22Rv1 (cell line): Measurements from ENCODE around the gene VWA8.

ENCODE experiments used
- CTCF ChIP-seq: fragments of 450-650 bp; IDR thresholded peaks from 2 replicates; pipeline ENCODE4 v1.5.1; 2017; ENCODE audit warnings: mild to moderate bottlenecking
- ZFX ChIP-seq: fragments of 450-650 bp; IDR thresholded peaks from 2 replicates; pipeline ENCODE4 v1.6.1; 2017; ENCODE audit warnings: antibody characterized with exemption, borderline replicate concordance

GRCh38 chr13:41952749-41953148 is 8.2 kb downstream of the VWA8 start:
- TF ChIP-seq CTCF (no peak), ZFX (no peak)
